Motor neuron (in vitro differentiated cells): ENCODE measurements around the gene STUB1. TPM values are rescaled to one million over a fixed set of nuclear protein-coding genes. Genes with fewer than 3 reads are reported as not detected.
"Not testable (repeated sequence)": the region's sequence is repeated elsewhere in the genome, so short reads cannot be mapped to it uniquely, and the experiment has no call there.

Source experiments
- ATAC-seq, 8 experiments: fragments of 200-7000 bp; cut with Tn5 transposase; replicated peaks in 6 of 8; 2 replicates each; pipeline ENCODE4 v1.8.0; 2021; ENCODE audit warnings: mild to moderate bottlenecking in 8 of 8, moderate library complexity in 8 of 8
- H3K27ac ChIP-seq, 2 donors: fragments of 250-450 bp; sonication (Bioruptor Pico); 2 replicates each; pipeline ENCODE4 v1.9.0; 2021; ENCODE audit warnings: antibody characterized with exemption in 2 of 2, mild to moderate bottlenecking in 2 of 2, moderate library complexity in 1 of 2
- H3K4me1 ChIP-seq, 2 donors: fragments of 250-450 bp; sonication (Bioruptor Pico); replicated peaks in 1 of 2; 2 replicates each; pipeline ENCODE4 v1.6.1; 2021; ENCODE audit warnings: antibody characterized with exemption in 2 of 2, mild to moderate bottlenecking in 2 of 2, moderate library complexity in 1 of 2
- H3K4me3 ChIP-seq, 5 donors: fragments of 250-450 bp; sonication (Bioruptor Pico); 2 replicates each; pipeline ENCODE4 v1.9.0; 2021; ENCODE audit warnings: antibody characterized with exemption in 5 of 5, mild to moderate bottlenecking in 5 of 5, moderate library complexity in 4 of 5
- WGBS, 10 experiments: fragments of 450-650 bp; shearing (Covaris generic); methylation state at CpG; one replicate each; pipeline ENCODE4 v1.0.0; 2022; 5-methylcytosine and 5-hydroxymethylcytosine counted together
- in situ Hi-C, 9 experiments: fragments of 400-800 bp; cut with MboI; loops; one replicate each; pipeline ENCODE4 v1.15.0; 2021; ENCODE audit warnings: low sequenced_read_pairs in 9 of 9, low pct_unique_long_range_greater_than_20kb in 2 of 9; ENCODE audit not compliant: unreplicated experiment in 9 of 9
- total RNA-seq, 8 experiments: library from RNA; unstranded; fragments of 300-600 nt; gene quantifications; 2 replicates each; pipeline versions ENCODE4 v1.2.3 to v1.2.4, GENCODE V29; 2022

Gene STUB1
- total RNA-seq, 8 experiments from 2014 or later: 39.9 to 144 (median 79.4) TPM

GRCh38 chr16:711548-712320 lies 31.5 kb downstream of the STUB1 start:
- peak; percentile 7 to 52 (median 16) for ATAC-seq
- Histone ChIP-seq H3K4me3 (peak overlapping the region in 1 of 5 donors; percentile 10), H3K27ac (peak overlapping the region; percentile 87 to 92), H3K4me1 (peaks cover 46 to 50% of the 10 kb centered on the region in 2 donors)
- in situ Hi-C loops: loop anchor here in 1 of 9 experiments (25.0 kb wide), 1 partner anchor 351 kb away; the partner anchor contains the start of gene SSTR5
- 0 to 100% (median 22%) methylated on average over 1 to 12 of the region's 25 CpGs; no CpG with 5 or more reads in 2 of the 10 experiments for WGBS, 10 experiments

- ATAC-seq, H3K27ac ChIP-seq, H3K4me3 ChIP-seq: not testable (repeated sequence)
- peaks cover 51 to 55% of the 10 kb centered on the region in 2 donors for H3K4me1 ChIP-seq
- in situ Hi-C loops: loop anchor here in 1 of 9 experiments (25.0 kb wide), 1 partner anchor 350 kb away; the partner anchor contains the start of gene SSTR5
- WGBS, 10 experiments: 22 to 100% (median 56%) methylated on average over 1 to 7 of the region's 13 CpGs; no CpG with 5 or more reads in 2 of the 10 experiments
Observed at GRCh38 chr16:712740-713250, 32.6 kb downstream of the STUB1 start.

GRCh38 chr16:714079-714478 lies 33.9 kb downstream of the STUB1 start:
- Histone ChIP-seq H3K27ac (no peak overlapping the region), H3K4me3 (peak overlapping the region in 3 of 5 donors; percentile 61 to 74 (median 65)), H3K4me1 (peaks cover 60 to 64% of the 10 kb centered on the region in 2 donors)
- 80 to 100% (median 100%) methylated on average over 1 of the region's 11 CpGs; no CpG with 5 or more reads in 7 of the 10 experiments for WGBS, 10 experiments
- no peak for ATAC-seq
- in situ Hi-C loops: loop anchor here in 1 of 9 experiments (25.0 kb wide), 1 partner anchor 348 kb away; the partner anchor contains the start of gene SSTR5

DNA sequence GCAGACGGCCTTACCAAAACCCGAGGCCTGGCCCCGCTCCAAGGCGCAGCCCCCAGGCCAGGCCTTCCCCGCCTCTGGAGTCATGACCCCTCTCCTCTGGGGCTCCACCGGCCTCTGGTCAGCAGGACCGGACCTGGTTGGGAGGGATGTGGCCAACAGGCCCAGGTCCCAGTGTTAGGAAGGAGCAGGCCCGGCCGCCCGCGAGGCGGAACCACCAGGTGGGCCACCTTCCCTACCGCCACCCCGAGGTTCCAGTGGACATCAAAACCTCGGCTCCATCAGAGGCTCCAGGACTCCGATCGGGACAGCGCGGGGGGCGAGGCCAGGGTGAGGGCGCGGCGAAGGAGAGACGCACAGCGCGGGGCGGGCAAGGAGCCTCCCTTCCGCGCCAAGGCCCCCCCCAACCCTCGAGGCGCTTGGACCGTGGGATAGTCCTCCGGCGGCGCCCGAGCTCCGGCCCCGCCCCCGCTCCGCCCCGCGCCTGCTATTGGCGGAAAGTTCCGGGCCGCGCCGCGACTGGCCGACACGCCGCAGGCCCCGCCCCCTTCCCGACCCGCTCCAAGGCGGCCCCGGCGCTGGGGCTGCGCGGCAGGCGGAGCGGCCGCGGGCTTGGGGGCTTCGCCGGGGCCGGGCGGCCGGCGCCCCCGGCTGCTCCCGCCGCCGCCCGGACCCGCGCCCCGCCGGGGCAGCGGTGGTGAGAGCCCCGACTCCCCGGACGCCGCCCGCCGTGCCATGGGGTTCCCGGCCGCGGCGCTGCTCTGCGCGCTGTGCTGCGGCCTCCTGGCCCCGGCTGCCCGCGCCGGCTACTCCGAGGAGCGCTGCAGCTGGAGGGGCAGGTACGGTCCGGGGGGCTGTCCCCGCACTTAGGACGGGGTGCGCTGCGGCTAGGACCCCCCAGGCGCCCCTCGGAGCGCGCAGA lies 34.6 kb downstream of the STUB1 start, which contains the start of gene METRN:
Gene METRN, plus strand, starts transcription at position 561 of the 919 bp plus-strand sequence. Its CDS starts 172 bp downstream, at position 733.
- H3K4me3 ChIP-seq: peak within 1 kb of the TSS; percentile 41 to 74 (median 61)
- in situ Hi-C loops: loop anchor here in 1 of 9 experiments (25.0 kb wide), 1 partner anchor 347 kb away; the partner anchor contains the start of gene SSTR5
- peak within 1 kb of the TSS; percentile 51 to 89 for H3K27ac ChIP-seq
- peak; percentile 65 to 82 (median 71) for ATAC-seq
- WGBS, 10 experiments: no CpG with 5 or more reads among the region's 108 CpGs
- peaks cover 61 to 66% of the 10 kb centered on the region in 2 donors for H3K4me1 ChIP-seq

- peak overlapping the region; percentile 41 to 74 (median 61) for H3K4me3 ChIP-seq
- peaks cover 53 to 59% of the 10 kb centered on the region in 2 donors for H3K4me1 ChIP-seq
Observed at GRCh38 chr16:715477-716199, 35.4 kb downstream of the STUB1 start.

GRCh38 chr16:716200-716568 lies 36.0 kb downstream of the STUB1 start:
- H3K27ac ChIP-seq: peak overlapping the region; percentile 51 to 89
- in situ Hi-C loops: loop anchor here in 1 of 9 experiments (25.0 kb wide), 1 partner anchor 346 kb away; the partner anchor contains the start of gene SSTR5

More at GRCh38 chr16:715477-716199, 35.4 kb downstream of the STUB1 start:
- WGBS, 10 experiments: 0 to 4% (median 0%) methylated on average over 3 to 13 of the region's 74 CpGs; no CpG with 5 or more reads in 7 of the 10 experiments
- peak; percentile 12 to 28 (median 25) for ATAC-seq
- in situ Hi-C loops: loop anchor here in 1 of 9 experiments (25.0 kb wide), 1 partner anchor 347 kb away; the partner anchor contains the start of gene SSTR5
- H3K27ac ChIP-seq: peak overlapping the region; percentile 51 to 89

GRCh38 chr16:716768-717325 lies 36.6 kb downstream of the STUB1 start:
- peak overlapping the region in 4 of 5 donors; percentile 47 to 74 (median 63) for H3K4me3 ChIP-seq
- in situ Hi-C loops: loop anchor here in 1 of 9 experiments (25.0 kb wide), 1 partner anchor 345 kb away; the partner anchor contains the start of gene SSTR5
- no peak for ATAC-seq

More at GRCh38 chr16:716200-716568, 36.0 kb downstream of the STUB1 start:
- peak in 4 of 8 experiments; percentile 1 to 8 (median 4) for ATAC-seq
- Histone ChIP-seq H3K4me3 (peak overlapping the region; percentile 41 to 74 (median 61)), H3K4me1 (peaks cover 47 to 54% of the 10 kb centered on the region in 2 donors)
- WGBS, 10 experiments: no CpG with 5 or more reads among the region's 12 CpGs

DNA sequence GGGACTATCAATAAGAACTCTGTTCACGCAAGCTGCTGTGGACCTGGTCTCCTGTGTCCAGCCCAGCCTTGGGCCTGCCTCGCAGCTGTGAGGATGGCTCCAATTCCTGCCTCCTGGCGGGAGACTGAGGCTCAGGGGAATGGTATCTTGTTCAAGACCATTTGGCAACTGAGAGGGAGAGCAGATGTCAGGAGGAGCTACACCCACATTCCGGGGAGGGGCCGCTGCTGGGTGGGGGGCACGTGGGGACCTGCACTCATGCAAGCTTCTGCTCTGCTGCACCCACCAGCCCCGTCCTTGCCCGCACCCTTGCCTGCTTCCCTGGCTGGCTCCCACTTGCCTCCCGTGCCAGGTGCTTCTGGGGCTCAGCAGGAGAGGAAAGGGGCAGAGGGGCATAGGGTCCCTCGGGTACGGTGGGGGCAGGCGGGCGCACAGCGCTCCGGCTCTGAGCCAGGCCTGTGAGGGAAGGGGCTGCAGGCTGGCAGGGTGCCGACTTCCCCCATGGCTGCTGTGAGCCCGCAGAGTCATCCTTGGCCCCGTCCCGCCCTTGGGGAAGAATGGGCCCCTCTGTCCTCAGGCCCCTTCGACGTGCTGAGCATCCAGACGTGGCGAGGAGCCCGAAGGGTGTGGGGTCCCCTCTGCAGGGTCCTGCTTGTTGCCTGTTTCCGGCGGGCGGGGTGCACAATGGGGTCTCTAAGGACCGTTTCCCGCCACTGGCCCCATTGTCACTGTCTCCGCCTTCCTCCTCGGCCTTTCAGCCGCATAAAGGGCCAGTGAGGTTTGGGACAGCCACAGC lies 37.4 kb downstream of the STUB1 start:
- peak overlapping the region in 1 of 2 donors; percentile 97 for H3K27ac ChIP-seq
- in situ Hi-C loops: loop anchor here in 1 of 9 experiments (25.0 kb wide), 1 partner anchor 345 kb away; the partner anchor contains the start of gene SSTR5

More at GRCh38 chr16:716768-717325, 36.6 kb downstream of the STUB1 start:
- Histone ChIP-seq H3K4me1 (peaks cover 44 to 51% of the 10 kb centered on the region in 2 donors), H3K27ac (peak overlapping the region; percentile 51 to 89)
- 33 to 41% methylated on average over 1 to 14 of the region's 29 CpGs; no CpG with 5 or more reads in 8 of the 10 experiments for WGBS, 10 experiments

DNA sequence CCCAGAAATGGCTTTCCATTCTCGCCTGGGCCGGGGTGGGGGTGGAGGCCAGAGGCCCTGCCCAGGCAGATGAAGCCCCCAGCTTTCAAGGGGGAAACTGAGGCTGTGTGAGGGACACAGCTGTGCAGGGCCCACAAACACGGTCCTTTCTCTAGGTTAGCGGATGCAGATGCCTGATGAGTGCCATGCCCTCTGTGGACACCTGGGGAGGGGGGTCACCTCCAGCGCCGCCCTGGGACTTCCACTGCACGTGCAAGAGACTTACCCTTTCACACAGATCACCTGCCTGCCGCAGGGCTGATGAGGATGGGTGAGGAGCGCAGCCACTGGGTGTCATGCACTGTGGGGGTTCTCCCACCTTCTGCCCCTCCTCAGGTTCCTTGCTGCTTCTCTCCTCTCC lies 38.2 kb downstream of the STUB1 start:
- 88 to 100% (median 97%) methylated on average over 2 to 6 of the region's 9 CpGs; no CpG with 5 or more reads in 6 of the 10 experiments for WGBS, 10 experiments
- Histone ChIP-seq H3K27ac (peak overlapping the region in 1 of 2 donors; percentile 97), H3K4me3 (no peak overlapping the region), H3K4me1 (peaks cover 45 to 53% of the 10 kb centered on the region in 2 donors)
- in situ Hi-C loops: loop anchor here in 1 of 9 experiments (25.0 kb wide), 1 partner anchor 344 kb away; the partner anchor contains the start of gene SSTR5
- no peak for ATAC-seq

More for the DNA sequence above, 37.4 kb downstream of the STUB1 start:
- H3K4me3 ChIP-seq: no peak overlapping the region
- no peak for ATAC-seq
- H3K4me1 ChIP-seq: peaks cover 45 to 53% of the 10 kb centered on the region in 2 donors
- 100% methylated on average over 1 of the region's 32 CpGs; no CpG with 5 or more reads in 9 of the 10 experiments for WGBS, 10 experiments

GRCh38 chr16:718922-719321 lies 38.7 kb downstream of the STUB1 start:
- ATAC-seq: no peak
- H3K4me3 ChIP-seq: peak overlapping the region in 2 of 5 donors; percentile 59 to 99
- in situ Hi-C loops: loop anchor here in 1 of 9 experiments (25.0 kb wide), 1 partner anchor 343 kb away; the partner anchor contains the start of gene SSTR5
- peak overlapping the region; percentile 94 to 97 for H3K27ac ChIP-seq
- 40 to 100% (median 96%) methylated on average over 1 to 4 of the region's 6 CpGs; no CpG with 5 or more reads in 7 of the 10 experiments for WGBS, 10 experiments
- peaks cover 45 to 53% of the 10 kb centered on the region in 2 donors for H3K4me1 ChIP-seq
